Astrocyte (in vitro differentiated cells and primary cell): ENCODE measurements around the gene ASB13.

ENCODE experiments used
- EZH2 ChIP-seq: IDR thresholded peaks from 2 replicates; pipeline ENCODE4 v1.6.1; 2012; ENCODE audit warnings: mild to moderate bottlenecking, low read length, inconsistent platforms; ENCODE audit not compliant: insufficient read depth
- TF ChIP-seq, protein P1 (sequence below): IDR thresholded peaks from 2 replicates; pipeline ENCODE4 v1.5.1; 2011; ENCODE audit warnings: low read depth, mild to moderate bottlenecking, inconsistent platforms, low read length, moderate library complexity; ENCODE audit not compliant: insufficient read depth

DNA sequence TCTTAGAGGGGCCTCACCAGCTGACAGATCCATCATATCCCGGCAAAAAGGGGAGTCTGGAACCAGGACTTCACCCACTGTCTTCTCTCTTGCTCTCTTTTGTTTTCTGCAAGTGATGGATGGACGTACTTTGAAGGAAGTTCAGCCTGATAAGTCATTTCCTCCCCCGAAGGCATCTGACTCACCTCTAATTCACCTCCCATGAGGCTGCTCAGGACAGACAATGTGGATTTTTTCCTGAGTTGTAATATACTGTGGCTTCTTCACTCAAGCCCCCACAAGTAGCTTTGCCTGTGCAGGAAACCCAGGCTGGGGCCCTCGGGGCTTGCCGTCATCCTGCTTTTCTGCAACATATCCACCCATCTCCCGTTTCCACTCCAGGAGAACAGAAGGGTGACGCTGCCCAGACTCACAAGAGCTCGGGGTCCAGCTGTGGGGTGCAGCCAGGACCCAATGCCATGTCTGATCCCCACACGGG, 70.4 kb downstream of the ASB13 start:
- TF ChIP-seq, protein P1, sequence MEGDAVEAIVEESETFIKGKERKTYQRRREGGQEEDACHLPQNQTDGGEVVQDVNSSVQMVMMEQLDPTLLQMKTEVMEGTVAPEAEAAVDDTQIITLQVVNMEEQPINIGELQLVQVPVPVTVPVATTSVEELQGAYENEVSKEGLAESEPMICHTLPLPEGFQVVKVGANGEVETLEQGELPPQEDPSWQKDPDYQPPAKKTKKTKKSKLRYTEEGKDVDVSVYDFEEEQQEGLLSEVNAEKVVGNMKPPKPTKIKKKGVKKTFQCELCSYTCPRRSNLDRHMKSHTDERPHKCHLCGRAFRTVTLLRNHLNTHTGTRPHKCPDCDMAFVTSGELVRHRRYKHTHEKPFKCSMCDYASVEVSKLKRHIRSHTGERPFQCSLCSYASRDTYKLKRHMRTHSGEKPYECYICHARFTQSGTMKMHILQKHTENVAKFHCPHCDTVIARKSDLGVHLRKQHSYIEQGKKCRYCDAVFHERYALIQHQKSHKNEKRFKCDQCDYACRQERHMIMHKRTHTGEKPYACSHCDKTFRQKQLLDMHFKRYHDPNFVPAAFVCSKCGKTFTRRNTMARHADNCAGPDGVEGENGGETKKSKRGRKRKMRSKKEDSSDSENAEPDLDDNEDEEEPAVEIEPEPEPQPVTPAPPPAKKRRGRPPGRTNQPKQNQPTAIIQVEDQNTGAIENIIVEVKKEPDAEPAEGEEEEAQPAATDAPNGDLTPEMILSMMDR = no peak
- TF ChIP-seq EZH2 = no peak
